DND-41 (cell line): Measurements from ENCODE around the gene FAU.
A peak's percentile ranks its signal among the peaks of the same experiment; 100 is the strongest.
"Not testable (repeated sequence)": the region's sequence is repeated elsewhere in the genome, so short reads cannot be mapped to it uniquely, and the experiment has no call there.

Experiments used
- ATAC-seq: fragments of 200-7000 bp; cut with Tn5 transposase; 3 replicates; pipeline ENCODE4 v1.9.1; 2021; ENCODE audit warnings: low read depth; ENCODE audit not compliant: insufficient read depth
- DNase-seq: peaks from one replicate; pipeline ENCODE4 v3.0.0-alpha.2; 2020
- H2AFZ ChIP-seq: 2 replicates; pipeline ENCODE4 v1.6.0; 2012; ENCODE audit warnings: low read depth, low read length
- H3K27ac ChIP-seq: 2 replicates; pipeline ENCODE4 v1.5.1; 2012; ENCODE audit warnings: low read length, inconsistent platforms
- H3K27me3 ChIP-seq: fragments of 200-600 bp; sonication (generic); 2 replicates; pipeline ENCODE4 v1.6.0; 2012; ENCODE audit warnings: low read length, mild to moderate bottlenecking, inconsistent platforms; ENCODE audit not compliant: insufficient read depth, poor library complexity
- H3K36me3 ChIP-seq: 2 replicates; pipeline ENCODE4 v1.5.1; 2012; ENCODE audit warnings: low read length, inconsistent platforms; ENCODE audit not compliant: insufficient read depth
- H3K4me1 ChIP-seq: 2 replicates; pipeline ENCODE4 v1.5.1; 2012; ENCODE audit warnings: mild to moderate bottlenecking, low read length; ENCODE audit not compliant: insufficient read depth
- H3K4me2 ChIP-seq: 2 replicates; pipeline ENCODE4 v1.6.0; 2012; ENCODE audit warnings: mild to moderate bottlenecking, moderate library complexity, low read length, inconsistent platforms; ENCODE audit not compliant: insufficient read depth
- H3K4me3 ChIP-seq, 2 experiments: fragments of 200-600 bp in 1 of 2; shearing (Covaris generic) in 1 of 2; 2 replicates each; pipeline ENCODE4 v1.5.1; 2012 to 2016; ENCODE audit warnings: inconsistent platforms in 2 of 2, low read length in 2 of 2, mild to moderate bottlenecking in 2 of 2, low read depth in 1 of 2, moderate library complexity in 1 of 2
- H3K79me2 ChIP-seq: 2 replicates; pipeline ENCODE4 v1.6.0; 2012; ENCODE audit warnings: low read length, inconsistent platforms; ENCODE audit not compliant: insufficient read depth
- H3K9ac ChIP-seq: 2 replicates; pipeline ENCODE4 v1.6.0; 2012; ENCODE audit warnings: low read depth, mild to moderate bottlenecking, inconsistent platforms, low read length, moderate library complexity
- H3K9me3 ChIP-seq: 2 replicates; pipeline ENCODE4 v1.5.1; 2012; ENCODE audit warnings: low read length, moderate library complexity, mild to moderate bottlenecking, inconsistent platforms; ENCODE audit not compliant: insufficient read depth, severe bottlenecking
- H4K20me1 ChIP-seq: 2 replicates; pipeline ENCODE4 v1.6.0; 2012; ENCODE audit warnings: low read length; ENCODE audit not compliant: insufficient read depth
- EZH2 ChIP-seq: IDR thresholded peaks from 3 replicates; pipeline ENCODE4 v1.6.1; 2012; ENCODE audit warnings: borderline replicate concordance, low read depth, mild to moderate bottlenecking, moderate library complexity, low read length, inconsistent platforms; ENCODE audit not compliant: severe bottlenecking
- TF ChIP-seq, protein P1 (sequence below): IDR thresholded peaks from 2 replicates; pipeline ENCODE4 v1.5.1; 2012; ENCODE audit warnings: borderline replicate concordance, low read length, moderate library complexity, mild to moderate bottlenecking; ENCODE audit not compliant: poor library complexity, severe bottlenecking; ENCODE audit errors: extremely low read depth

FAU gene

DNA sequence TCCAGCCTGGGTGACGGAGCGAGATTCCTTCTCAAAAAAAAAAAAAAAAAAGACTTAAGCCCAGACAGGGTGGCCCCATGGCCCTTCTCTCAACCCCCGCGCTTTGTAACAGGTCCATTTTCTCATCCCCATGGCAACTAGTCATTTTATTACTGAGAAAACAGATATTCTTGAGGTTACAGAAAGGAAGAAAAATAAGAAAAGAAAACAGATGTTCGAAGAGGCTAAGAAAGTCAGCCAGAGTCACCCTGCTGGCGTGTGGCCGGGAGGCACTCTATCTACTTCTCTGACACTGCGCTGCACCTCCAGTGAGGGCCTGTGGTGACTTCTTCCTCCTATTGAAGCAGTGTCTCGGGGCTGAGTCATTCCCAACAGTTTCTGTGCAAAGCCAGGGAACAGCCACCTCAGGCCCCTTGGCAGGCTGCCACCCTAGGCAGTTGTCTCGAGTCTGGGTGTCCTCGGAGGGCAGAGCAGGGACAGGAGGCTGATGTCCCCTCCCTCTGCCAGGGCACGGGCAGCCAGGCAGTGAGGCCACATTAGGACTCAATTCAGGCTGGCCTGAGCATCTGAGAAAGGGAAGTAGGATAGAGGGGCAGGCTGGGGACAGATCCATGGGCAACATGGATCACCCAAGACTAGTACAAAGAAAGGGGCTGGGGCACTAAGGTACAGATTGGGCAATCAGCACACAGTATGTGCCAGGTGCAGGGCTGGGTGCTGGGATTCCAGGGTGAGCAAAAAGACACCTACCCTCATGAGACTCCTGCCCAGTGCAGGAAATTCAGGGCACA, 28.8 kb upstream of the FAU start:
- no peak overlapping the region for H3K4me2 ChIP-seq
- H3K4me3 ChIP-seq = no peak overlapping the region
- peaks cover 3% of the 10 kb centered on the region for H3K27me3 ChIP-seq
- ATAC-seq (0 out of 3 replicates have a peak, but pooled peaks have one; percentile 14), DNase-seq (no peak)
- H3K27ac ChIP-seq = no peak overlapping the region
- no peaks in the 10 kb centered on the region for H4K20me1 ChIP-seq
- no peaks in the 10 kb centered on the region for H3K36me3 ChIP-seq
- no peaks in the 10 kb centered on the region for H3K79me2 ChIP-seq
- H3K4me1 ChIP-seq = no peaks in the 10 kb centered on the region
- H3K9me3 ChIP-seq = peaks cover 7% of the 10 kb centered on the region
- H2AFZ ChIP-seq = no peak overlapping the region
- TF ChIP-seq, protein P1, sequence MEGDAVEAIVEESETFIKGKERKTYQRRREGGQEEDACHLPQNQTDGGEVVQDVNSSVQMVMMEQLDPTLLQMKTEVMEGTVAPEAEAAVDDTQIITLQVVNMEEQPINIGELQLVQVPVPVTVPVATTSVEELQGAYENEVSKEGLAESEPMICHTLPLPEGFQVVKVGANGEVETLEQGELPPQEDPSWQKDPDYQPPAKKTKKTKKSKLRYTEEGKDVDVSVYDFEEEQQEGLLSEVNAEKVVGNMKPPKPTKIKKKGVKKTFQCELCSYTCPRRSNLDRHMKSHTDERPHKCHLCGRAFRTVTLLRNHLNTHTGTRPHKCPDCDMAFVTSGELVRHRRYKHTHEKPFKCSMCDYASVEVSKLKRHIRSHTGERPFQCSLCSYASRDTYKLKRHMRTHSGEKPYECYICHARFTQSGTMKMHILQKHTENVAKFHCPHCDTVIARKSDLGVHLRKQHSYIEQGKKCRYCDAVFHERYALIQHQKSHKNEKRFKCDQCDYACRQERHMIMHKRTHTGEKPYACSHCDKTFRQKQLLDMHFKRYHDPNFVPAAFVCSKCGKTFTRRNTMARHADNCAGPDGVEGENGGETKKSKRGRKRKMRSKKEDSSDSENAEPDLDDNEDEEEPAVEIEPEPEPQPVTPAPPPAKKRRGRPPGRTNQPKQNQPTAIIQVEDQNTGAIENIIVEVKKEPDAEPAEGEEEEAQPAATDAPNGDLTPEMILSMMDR = no peak
- no peak for TF ChIP-seq EZH2
- no peak overlapping the region for H3K9ac ChIP-seq

DNA sequence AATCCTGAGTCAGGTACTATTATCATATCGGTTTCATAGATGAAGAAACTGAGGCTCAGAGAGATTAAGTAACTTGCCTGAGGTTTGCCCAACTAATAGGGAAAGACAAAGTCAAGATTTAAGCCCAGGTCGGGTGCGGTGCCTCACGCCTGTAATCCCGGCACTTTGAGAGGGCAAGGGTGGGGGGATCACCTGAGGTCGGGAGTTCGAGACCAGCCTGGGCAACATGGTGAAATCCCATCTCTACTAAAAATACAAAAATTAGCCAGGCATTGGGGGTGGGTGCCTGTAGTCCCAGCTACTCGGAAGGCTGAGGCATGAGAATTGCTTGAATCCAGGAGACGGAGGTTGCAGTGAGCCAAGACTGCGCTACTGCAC, 28.2 kb upstream of the FAU start:
- not testable (repeated sequence) for H3K27ac ChIP-seq, H2AFZ ChIP-seq

DNA sequence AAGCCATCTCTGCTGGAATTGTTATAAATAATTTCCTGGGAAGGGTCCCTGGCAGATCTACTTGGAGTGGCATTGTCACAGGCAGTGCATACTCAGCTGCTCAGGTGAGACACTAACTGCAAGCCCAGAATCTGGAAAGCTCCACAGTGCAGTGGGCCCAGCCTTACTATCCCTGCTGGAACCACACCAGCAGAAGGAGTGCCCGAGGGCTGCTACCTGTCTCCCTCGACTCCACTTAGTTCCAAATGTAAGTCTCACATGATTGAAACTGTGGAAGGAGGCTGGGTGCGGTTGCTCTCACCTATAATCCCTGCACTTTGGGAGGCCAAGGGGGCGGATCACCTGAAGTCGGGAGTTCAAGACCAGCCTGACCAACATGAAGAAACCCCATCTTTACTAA, 26.7 kb upstream of the FAU start:
- Histone ChIP-seq H3K4me2 (no peak overlapping the region), H4K20me1 (no peaks in the 10 kb centered on the region), H3K4me3 (no peak overlapping the region), H3K9ac (no peak overlapping the region), H3K4me1 (no peaks in the 10 kb centered on the region), H3K27me3 (peaks cover 3% of the 10 kb centered on the region), H3K36me3 (no peaks in the 10 kb centered on the region), H3K27ac (no peak overlapping the region), H3K79me2 (no peaks in the 10 kb centered on the region), H2AFZ (no peak overlapping the region), H3K9me3 (peaks cover 7% of the 10 kb centered on the region)
- no peak for DNase-seq
- no peak for TF ChIP-seq EZH2
- TF ChIP-seq, protein P1 = no peak
- no peak for ATAC-seq

More for the DNA sequence above, 28.2 kb upstream of the FAU start:
- H4K20me1 ChIP-seq, H3K4me1 ChIP-seq, ATAC-seq, H3K79me2 ChIP-seq, H3K4me3 ChIP-seq, H3K9ac ChIP-seq, DNase-seq, H3K36me3 ChIP-seq, H3K9me3 ChIP-seq, H3K4me2 ChIP-seq, H3K27me3 ChIP-seq: not testable (repeated sequence)

DNA sequence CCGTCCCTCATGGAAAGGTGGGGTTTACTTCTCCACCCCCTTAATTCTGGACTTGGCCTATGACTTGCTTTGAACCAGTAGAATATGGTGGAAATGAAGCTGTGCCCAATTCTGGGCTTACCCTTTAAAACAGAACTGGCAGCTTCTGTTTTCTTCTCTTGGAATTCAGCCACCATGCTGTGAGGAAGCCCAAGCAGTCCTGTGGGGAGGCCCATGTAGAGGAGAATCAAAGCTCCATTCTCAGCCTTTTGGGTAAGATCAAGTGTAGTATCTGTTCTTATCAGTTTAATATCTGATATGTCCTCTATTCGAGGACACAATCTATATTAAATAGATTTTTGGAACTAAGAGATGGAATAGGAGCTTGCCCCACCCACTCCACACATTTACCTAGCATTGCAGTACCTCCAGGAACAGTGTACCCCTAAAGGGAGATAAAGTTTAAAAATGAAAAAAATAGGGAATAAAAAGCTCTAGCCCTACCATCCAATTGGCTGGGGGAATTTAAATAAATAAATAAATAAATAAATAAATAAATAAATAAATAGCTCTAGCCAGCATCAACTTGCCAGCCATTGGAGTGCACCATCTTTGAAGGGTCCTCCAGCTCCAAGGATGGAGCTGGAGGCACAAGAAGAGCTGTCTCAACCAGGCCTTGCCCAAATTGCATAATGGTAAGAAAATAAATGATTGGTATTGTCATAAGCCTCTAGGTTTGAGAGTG, 25.6 kb upstream of the FAU start:
- no peaks in the 10 kb centered on the region for H4K20me1 ChIP-seq
- peaks cover 7% of the 10 kb centered on the region for H3K9me3 ChIP-seq
- no peaks in the 10 kb centered on the region for H3K36me3 ChIP-seq
- no peak for TF ChIP-seq EZH2
- TF ChIP-seq, protein P1 = no peak
- H3K4me1 ChIP-seq = no peaks in the 10 kb centered on the region
- no peak overlapping the region for H2AFZ ChIP-seq
- ATAC-seq = no peak
- H3K4me2 ChIP-seq = no peak overlapping the region
- H3K9ac ChIP-seq = no peak overlapping the region
- no peak for DNase-seq
- H3K4me3 ChIP-seq = no peak overlapping the region
- peaks cover 3% of the 10 kb centered on the region for H3K27me3 ChIP-seq
- no peaks in the 10 kb centered on the region for H3K79me2 ChIP-seq
- H3K27ac ChIP-seq = no peak overlapping the region
